Purkinje cell (primary cell): ENCODE results near the gene IGFL3. TPM values are rescaled to one million over a fixed set of nuclear protein-coding genes. Genes with fewer than 3 reads are reported as not detected.

Experiments
- polyA plus RNA-seq: library from polyadenylated mRNA; unstranded; fragments of >200 nt; fragmentation: Nextera tagmentation; gene quantifications from 2 replicates; pipeline ENCODE4 v1.2.1, GENCODE V29; 2014

Gene IGFL3
- not detected in 2 replicates for polyA plus RNA-seq

GRCh38 chr19:46124638-46125115 lies at the start of gene IGFL3:
Gene IGFL3, minus strand, starts transcription at chr19:46124688. Its CDS starts 39 bp downstream, at chr19:46124649.

GRCh38 chr19:46147791-46148288 lies 23.4 kb upstream of the IGFL3 start, which contains the start of gene IGFL2:
Gene IGFL2, plus strand, starts transcription at chr19:46148238. Its CDS starts 41 bp downstream, at chr19:46148279.

Other genes with a start within 250 kb of the IGFL3 start
- gene IRF2BP1, start 238.5 kb downstream of the IGFL3 start, polyA plus RNA-seq: 0.77 and 1.9 TPM in 2 replicates
- gene MYPOP, start 222.1 kb downstream of the IGFL3 start, polyA plus RNA-seq: 2.1 and 4.6 TPM in 2 replicates
- not detected in 2 replicates for gene NANOS2, start 209.9 kb downstream of the IGFL3 start, polyA plus RNA-seq
- 2.3 and 2.6 TPM in 2 replicates for gene NOVA2, start 150.8 kb downstream of the IGFL3 start, polyA plus RNA-seq
- gene CCDC61, start 129.2 kb downstream of the IGFL3 start, polyA plus RNA-seq: not detected in 2 replicates
- gene PGLYRP1, start 101.6 kb downstream of the IGFL3 start, polyA plus RNA-seq: not detected in 2 replicates
- gene IGFL4, start 83.7 kb downstream of the IGFL3 start, polyA plus RNA-seq: 6.8 and 12.4 TPM in 2 replicates
- gene IGFL2, start 23.6 kb upstream of the IGFL3 start, polyA plus RNA-seq: not detected in 2 replicates
- gene IGFL1, start 105.1 kb upstream of the IGFL3 start, polyA plus RNA-seq: not detected in 2 replicates
- 0.09 and 0.31 TPM in 2 replicates for gene HIF3A, start 172.4 kb upstream of the IGFL3 start, polyA plus RNA-seq
- gene PPP5C, start 222.4 kb upstream of the IGFL3 start, polyA plus RNA-seq: 12.9 and 13.0 TPM in 2 replicates